Bronchial epithelial cell (primary cell): ENCODE data around the gene INO80. TPM values are rescaled to one million over a fixed set of nuclear protein-coding genes. Genes with fewer than 3 reads are reported as not detected.

Experiments used
- DNase-seq: peaks from one replicate; pipeline ENCODE4 v3.0.0-alpha.2; 2010; ENCODE audit warnings: low read depth
- FAIRE-seq: peaks from 2 replicates; lab custom pipeline; 2011; peaks lifted over from hg19 to GRCh38; lab: Jason Lieb, UNC
- H3K27me3 ChIP-seq: 2 replicates; pipeline ENCODE4 v1.5.1; 2011; ENCODE audit warnings: low read length; ENCODE audit not compliant: control insufficient read depth, insufficient read depth
- H3K36me3 ChIP-seq: 2 replicates; pipeline ENCODE4 v1.5.1; 2011; ENCODE audit warnings: low read length; ENCODE audit not compliant: control insufficient read depth, insufficient read depth
- H3K4me3 ChIP-seq: 2 replicates; pipeline ENCODE4 v1.5.1; 2011; ENCODE audit warnings: mild to moderate bottlenecking, low read depth, low read length, control low read depth
- total RNA-seq: library from RNA; depleted of rRNA; stranded (reverse); fragments of >200 nt; gene quantifications from 2 replicates; pipeline ENCODE4 v1.2.1, GENCODE V29; 2014
- TF ChIP-seq, protein P1 (sequence below): IDR thresholded peaks from 2 replicates; pipeline ENCODE4 v1.5.1; 2011; ENCODE audit warnings: mild to moderate bottlenecking, moderate library complexity, low read length, control low read depth, inconsistent platforms; ENCODE audit not compliant: insufficient read depth, severe bottlenecking

INO80 gene
- total RNA-seq, 1 donor from 2014 or later = 23.7 TPM

DNA sequence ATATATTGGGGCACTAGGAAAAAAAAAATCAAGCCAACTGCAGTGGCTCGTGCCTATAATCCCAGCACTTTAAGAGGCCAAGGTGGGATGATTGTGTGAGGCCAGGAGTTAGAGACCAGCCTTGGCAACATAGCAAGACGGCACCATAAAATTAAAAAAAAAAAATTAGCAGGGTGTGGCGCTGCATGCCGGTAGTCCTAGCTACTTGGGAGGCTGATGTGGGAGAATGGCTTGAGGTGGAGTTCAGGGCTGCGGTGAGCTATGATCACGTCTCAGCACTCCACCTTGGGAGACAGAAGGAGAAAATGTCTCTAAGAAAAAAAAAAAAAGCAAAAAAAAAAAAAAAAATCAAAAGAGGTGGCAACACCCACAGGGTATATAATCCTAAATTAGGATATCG is 49.6 kb downstream of the INO80 start:
- no peak for DNase-seq
- TF ChIP-seq, protein P1, sequence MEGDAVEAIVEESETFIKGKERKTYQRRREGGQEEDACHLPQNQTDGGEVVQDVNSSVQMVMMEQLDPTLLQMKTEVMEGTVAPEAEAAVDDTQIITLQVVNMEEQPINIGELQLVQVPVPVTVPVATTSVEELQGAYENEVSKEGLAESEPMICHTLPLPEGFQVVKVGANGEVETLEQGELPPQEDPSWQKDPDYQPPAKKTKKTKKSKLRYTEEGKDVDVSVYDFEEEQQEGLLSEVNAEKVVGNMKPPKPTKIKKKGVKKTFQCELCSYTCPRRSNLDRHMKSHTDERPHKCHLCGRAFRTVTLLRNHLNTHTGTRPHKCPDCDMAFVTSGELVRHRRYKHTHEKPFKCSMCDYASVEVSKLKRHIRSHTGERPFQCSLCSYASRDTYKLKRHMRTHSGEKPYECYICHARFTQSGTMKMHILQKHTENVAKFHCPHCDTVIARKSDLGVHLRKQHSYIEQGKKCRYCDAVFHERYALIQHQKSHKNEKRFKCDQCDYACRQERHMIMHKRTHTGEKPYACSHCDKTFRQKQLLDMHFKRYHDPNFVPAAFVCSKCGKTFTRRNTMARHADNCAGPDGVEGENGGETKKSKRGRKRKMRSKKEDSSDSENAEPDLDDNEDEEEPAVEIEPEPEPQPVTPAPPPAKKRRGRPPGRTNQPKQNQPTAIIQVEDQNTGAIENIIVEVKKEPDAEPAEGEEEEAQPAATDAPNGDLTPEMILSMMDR = no peak
- FAIRE-seq = no peak
- Histone ChIP-seq H3K36me3 (peaks cover 12% of the 10 kb centered on the region), H3K4me3 (no peak overlapping the region), H3K27me3 (no peaks in the 10 kb centered on the region)

DNA sequence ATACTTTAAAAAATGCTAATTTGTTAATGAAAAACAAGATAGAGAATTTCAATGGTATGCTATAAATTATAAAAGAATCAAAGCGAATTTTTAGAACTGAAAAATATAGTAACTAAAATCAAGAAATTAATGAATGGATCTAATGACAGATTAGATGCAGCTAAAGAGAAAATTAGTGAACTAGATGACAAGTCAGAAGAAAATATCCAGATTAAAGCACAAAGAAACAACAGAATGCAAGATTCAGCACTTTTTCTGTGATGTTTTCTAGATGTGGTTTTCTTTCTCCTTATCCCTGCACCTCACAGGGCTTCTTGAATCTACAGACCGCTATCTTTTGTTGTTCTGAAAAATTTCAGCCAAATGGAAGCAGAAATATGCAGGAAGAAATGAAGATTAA is 54.4 kb downstream of the INO80 start:
- DNase-seq (no peak), FAIRE-seq (no peak)
- Histone ChIP-seq H3K27me3 (no peaks in the 10 kb centered on the region), H3K4me3 (no peak overlapping the region), H3K36me3 (peaks cover 7% of the 10 kb centered on the region)
- TF ChIP-seq, protein P1 = no peak

DNA sequence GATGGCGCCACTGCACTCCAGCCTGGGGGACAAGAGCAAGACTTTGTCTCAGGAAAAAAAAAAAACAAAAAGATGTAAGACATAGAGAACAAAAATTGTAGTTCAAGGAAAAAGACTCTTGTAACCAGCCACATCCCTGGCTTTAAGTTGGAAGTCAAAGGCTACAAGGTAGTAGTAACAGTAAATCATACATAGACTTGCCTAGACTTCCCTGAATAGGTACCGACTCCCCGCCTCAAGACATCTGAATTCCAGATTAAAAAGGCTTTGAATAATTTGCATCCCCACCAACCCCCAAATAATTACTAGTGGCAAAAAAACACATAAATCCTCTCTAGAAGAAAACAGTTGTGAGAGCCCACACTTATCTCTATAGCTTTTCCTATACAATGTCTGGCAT is 55.6 kb downstream of the INO80 start:
- peak; percentile 21 for DNase-seq
- no peak overlapping the region for H3K4me3 ChIP-seq
- H3K27me3 ChIP-seq = no peaks in the 10 kb centered on the region
- FAIRE-seq = no peak
- H3K36me3 ChIP-seq = peaks cover 14% of the 10 kb centered on the region
- TF ChIP-seq, protein P1 = no peak

DNA sequence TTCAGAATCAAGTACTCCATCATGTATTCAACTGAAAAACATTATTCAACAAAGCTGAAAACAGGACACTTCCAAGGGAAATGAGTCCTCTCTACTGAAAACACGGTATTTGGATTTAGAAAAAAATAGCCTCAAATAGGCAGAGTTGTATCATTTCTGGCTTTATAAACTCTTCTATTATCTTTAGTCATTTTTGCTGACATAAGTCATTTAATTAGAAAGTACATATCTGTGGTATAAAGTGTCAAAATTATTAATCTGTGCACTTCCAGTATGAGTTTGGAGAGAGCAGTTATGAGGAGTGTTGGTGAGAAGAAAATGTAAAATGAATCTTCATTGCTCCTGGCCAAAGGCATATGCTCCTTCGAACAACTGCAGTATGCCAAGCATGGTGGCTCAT is 59.3 kb downstream of the INO80 start:
- H3K27me3 ChIP-seq = no peaks in the 10 kb centered on the region
- TF ChIP-seq, protein P1 = no peak
- DNase-seq (no peak), FAIRE-seq (no peak)
- H3K4me3 ChIP-seq = no peak overlapping the region
- peaks cover 21% of the 10 kb centered on the region for H3K36me3 ChIP-seq

- Histone ChIP-seq H3K36me3 (peaks cover 19% of the 10 kb centered on the region), H3K4me3 (no peak overlapping the region), H3K27me3 (no peaks in the 10 kb centered on the region)
- no peak for FAIRE-seq
- no peak for DNase-seq
- TF ChIP-seq, protein P1 = no peak
Observed at GRCh38 chr15:41055706-41056105, 60.4 kb downstream of the INO80 start.

DNA sequence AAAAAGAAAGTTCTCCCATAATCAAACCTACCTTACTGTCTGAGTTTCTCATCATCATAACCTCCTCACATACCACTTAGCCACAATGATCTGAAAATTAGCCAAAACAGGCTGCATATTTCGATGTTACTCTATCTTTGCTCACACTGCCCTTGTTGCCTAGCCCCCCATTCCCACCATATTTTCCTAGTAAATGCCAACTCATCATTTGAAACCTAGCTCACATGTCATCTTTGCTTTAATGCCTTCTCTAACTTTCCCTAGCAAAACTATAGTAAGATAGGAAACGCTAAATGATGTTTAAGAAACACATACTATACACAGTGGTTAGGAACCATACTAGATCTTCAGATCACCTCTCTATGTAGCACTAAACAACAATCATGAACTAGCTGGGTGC is 64.9 kb downstream of the INO80 start:
- TF ChIP-seq, protein P1 = no peak
- FAIRE-seq (no peak), DNase-seq (no peak)
- peaks cover 21% of the 10 kb centered on the region for H3K36me3 ChIP-seq
- no peaks in the 10 kb centered on the region for H3K27me3 ChIP-seq
- H3K4me3 ChIP-seq = no peak overlapping the region
